ENCODE data around the gene ARID1B.

Gene ARID1B

GRCh38 chr6:156967852-156968251, 190.7 kb downstream of the ARID1B start:
- DNase-seq (ENCODE audit: low read depth): no peak
- TF ChIP-seq, protein P1, sequence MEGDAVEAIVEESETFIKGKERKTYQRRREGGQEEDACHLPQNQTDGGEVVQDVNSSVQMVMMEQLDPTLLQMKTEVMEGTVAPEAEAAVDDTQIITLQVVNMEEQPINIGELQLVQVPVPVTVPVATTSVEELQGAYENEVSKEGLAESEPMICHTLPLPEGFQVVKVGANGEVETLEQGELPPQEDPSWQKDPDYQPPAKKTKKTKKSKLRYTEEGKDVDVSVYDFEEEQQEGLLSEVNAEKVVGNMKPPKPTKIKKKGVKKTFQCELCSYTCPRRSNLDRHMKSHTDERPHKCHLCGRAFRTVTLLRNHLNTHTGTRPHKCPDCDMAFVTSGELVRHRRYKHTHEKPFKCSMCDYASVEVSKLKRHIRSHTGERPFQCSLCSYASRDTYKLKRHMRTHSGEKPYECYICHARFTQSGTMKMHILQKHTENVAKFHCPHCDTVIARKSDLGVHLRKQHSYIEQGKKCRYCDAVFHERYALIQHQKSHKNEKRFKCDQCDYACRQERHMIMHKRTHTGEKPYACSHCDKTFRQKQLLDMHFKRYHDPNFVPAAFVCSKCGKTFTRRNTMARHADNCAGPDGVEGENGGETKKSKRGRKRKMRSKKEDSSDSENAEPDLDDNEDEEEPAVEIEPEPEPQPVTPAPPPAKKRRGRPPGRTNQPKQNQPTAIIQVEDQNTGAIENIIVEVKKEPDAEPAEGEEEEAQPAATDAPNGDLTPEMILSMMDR (IDR thresholded peaks at IDR 0.05; ENCODE audit: insufficient read depth, low read depth, low read length, missing control alignments): no peak

GRCh38 chr6:156969233-156969632, 192.1 kb downstream of the ARID1B start:
- TF ChIP-seq, protein P1 (IDR thresholded peaks at IDR 0.05; ENCODE audit: insufficient read depth, low read depth, low read length, missing control alignments): no peak
- DNase-seq (ENCODE audit: low read depth): no peak
- H3K4me3 ChIP-seq (ENCODE audit: low read depth, low read length): no peak overlapping the region

More at GRCh38 chr6:156967852-156968251, 190.7 kb downstream of the ARID1B start:
- H3K4me3 ChIP-seq (ENCODE audit: low read depth, low read length): no peak overlapping the region

DNA sequence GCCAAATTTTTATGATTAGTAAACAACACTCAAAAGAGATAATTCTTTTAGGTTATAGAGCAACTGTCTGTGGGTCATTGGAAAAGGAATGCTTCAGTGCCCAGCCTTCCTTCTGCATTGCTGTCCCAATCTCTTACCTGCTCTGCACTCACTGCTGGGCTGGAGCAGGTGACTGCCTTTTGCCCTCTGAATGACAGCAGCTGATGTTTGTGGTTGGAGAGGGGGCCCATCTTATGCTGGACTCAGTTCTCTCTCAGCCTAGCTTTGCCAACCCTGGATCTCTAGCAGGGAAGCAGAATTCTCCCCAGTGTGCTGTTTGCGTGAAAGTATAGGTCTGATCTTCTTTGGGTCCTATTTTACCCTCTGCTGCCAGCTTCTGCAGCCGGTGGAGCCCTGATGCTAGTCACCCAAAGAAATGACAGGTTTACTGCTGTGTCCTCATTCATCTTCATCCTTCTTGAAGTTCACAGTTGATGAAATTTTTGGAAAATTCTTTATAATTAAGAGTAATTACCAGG, 193.5 kb downstream of the ARID1B start:
- DNase-seq (ENCODE audit: low read depth): no peak
- H3K4me3 ChIP-seq (ENCODE audit: low read depth, low read length): no peak overlapping the region
- TF ChIP-seq, protein P1 (IDR thresholded peaks at IDR 0.05; ENCODE audit: insufficient read depth, low read depth, low read length, missing control alignments): no peak

DNA sequence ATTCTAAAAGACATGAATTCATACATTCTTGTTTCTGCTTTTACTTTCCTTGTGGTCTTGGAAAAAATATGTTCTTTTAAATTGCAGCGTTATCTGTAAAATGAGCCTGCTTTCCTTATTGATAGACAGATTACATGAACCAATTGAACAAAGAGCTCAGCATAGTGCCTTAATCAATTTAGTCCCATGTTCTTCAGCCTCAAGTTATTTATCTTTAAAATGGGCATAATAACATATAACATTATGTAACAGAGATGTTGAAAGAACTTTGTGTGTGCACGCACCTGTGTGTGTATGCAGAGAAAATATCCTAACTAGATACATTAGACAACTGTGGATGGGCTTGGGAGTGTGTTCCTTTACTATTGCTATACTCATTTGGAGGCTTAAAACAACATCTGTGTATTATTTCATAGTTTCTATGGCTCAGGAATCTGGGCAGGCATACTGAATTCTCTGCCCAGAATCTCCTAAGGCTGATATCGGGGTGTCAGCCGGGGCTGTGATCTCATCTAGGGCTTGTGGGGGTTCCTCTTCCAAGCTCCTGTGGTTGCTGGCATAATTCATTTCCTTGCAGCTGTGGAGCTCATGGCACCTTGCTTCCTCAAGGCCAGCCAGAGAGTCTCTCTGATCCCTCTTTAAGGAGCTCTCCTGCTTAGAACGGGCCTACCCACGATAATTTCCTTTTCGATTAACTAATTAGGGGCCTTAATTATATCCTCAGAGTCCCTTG, 194.1 kb downstream of the ARID1B start:
- H3K4me3 ChIP-seq (ENCODE audit: low read depth, low read length): no peak overlapping the region
- TF ChIP-seq, protein P1 (IDR thresholded peaks at IDR 0.05; ENCODE audit: insufficient read depth, low read depth, low read length, missing control alignments): no peak
- DNase-seq (ENCODE audit: low read depth): no peak

DNA sequence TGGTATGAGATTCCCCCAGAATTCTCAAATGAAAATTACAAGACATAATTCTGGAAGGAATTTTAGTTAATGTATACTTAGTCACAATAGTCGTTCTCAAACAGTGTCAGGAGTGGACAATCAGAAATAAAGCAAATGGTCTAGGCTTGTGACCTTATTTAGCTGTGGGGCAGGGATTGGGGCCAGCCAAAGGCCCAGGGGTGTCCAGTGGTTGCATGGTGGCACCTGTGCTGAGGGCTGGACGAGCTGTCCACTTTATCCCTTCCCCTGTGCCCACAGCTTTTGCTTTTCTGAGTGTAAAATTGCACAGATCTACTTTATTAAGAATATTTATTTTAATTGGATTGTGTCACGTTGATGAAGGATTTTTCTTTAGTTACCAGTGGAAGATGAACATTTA, 195.0 kb downstream of the ARID1B start:
- DNase-seq (ENCODE audit: low read depth): no peak
- no peak overlapping the region for H3K4me3 ChIP-seq (ENCODE audit: low read depth, low read length)
- TF ChIP-seq, protein P1 (IDR thresholded peaks at IDR 0.05; ENCODE audit: insufficient read depth, low read depth, low read length, missing control alignments): no peak

DNA sequence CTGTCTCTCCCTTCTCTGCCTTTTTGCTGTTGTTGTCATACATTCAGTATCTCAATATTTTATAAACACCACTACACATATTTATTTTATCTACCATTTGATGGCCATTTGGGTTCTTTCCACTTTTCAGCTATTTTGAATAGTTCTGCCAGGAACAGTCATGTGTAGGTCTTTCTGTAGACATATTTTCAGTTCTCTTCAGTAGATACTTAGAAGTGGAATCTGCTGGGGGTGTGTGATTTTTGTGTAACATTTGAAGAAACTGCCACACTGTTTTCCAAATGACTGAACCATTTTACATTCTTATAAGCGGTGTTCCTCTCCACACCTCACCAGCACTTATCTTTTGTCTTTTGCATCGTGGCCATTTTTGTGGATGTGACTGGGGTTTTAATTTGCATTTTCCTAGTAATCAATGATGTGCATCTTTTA, 197.7 kb downstream of the ARID1B start:
- TF ChIP-seq, protein P1 (IDR thresholded peaks at IDR 0.05; ENCODE audit: insufficient read depth, low read depth, low read length, missing control alignments): no peak
- DNase-seq (ENCODE audit: low read depth): peak; percentile 50
- peak overlapping the region; percentile 67 for H3K4me3 ChIP-seq (ENCODE audit: low read depth, low read length)
